HCT116 (cell line): Measurements from ENCODE around the gene PFDN5. TPM values are rescaled to one million over a fixed set of nuclear protein-coding genes. Genes with fewer than 3 reads are reported as not detected.

Experiments used
- ATAC-seq: fragments of 200-7000 bp; cut with Tn5 transposase; 2 replicates; pipeline ENCODE4 v1.9.1; 2020; ENCODE audit warnings: mild to moderate bottlenecking, moderate library complexity
- BruUV-seq: library from RNA; stranded (reverse); fragments of 400-500 nt; replicated peaks from 2 replicates; lab custom pipeline; 2021; lab: Mats Ljungman, UMichigan
- CTCF ChIA-PET: fragments of 300-600 bp; sonication (Branson Sonifier 250); formaldehyde crosslinking; loops from one replicate; lab custom pipeline; 2021; ENCODE audit warnings: antibody characterized with exemption; lab: Charles Lee
- POLR2A ChIA-PET: fragments of 300-600, 350-600 bp; sonication (Branson Sonifier 250); formaldehyde crosslinking; loops from one replicate; lab custom pipeline; 2021; ENCODE audit warnings: antibody characterized with exemption; lab: Charles Lee
- RAD21 ChIA-PET, 2 experiments: fragments of 300-600 bp; sonication (Branson Sonifier 250); formaldehyde crosslinking; loops; one replicate each; lab custom pipeline; 2023; ENCODE audit warnings: low total read pairs in 2 of 2; ENCODE audit not compliant: uncharacterized antibody in 2 of 2, unreplicated experiment in 2 of 2, low non-redundant PET in 1 of 2; lab: Charles Lee
- DNase-seq: peaks from one replicate; pipeline ENCODE4 v3.0.0-alpha.2; 2010; ENCODE audit warnings: low read depth, low spot score
- H2AFZ ChIP-seq: fragments of 200-600 bp; shearing (Covaris generic), sonication (generic); 2 replicates; pipeline ENCODE4 v1.6.1; 2017; ENCODE audit warnings: low read depth, mixed run types, mixed read lengths, antibody characterized with exemption, low read length; ENCODE audit not compliant: poor library complexity, severe bottlenecking
- H3K27ac ChIP-seq: 2 replicates; pipeline ENCODE4 v1.5.1; 2012; ENCODE audit warnings: low read depth, low read length
- H3K27me3 ChIP-seq: fragments of 200-600 bp; sonication (generic); 2 replicates; pipeline ENCODE4 v1.6.1; 2016; ENCODE audit warnings: mixed run types, low read length, mixed read lengths; ENCODE audit not compliant: insufficient read depth
- H3K36me3 ChIP-seq, 2 experiments: fragments of 200-500 bp in 1 of 2; fragments of 200-600 bp in 1 of 2; sonication (Bioruptor generic) in 1 of 2; sonication (generic) in 1 of 2; 2 replicates each; pipeline versions ENCODE4 v1.5.1 to v1.6.1; 2014 to 2016; ENCODE audit warnings: low read length in 2 of 2, inconsistent platforms in 1 of 2, mixed read lengths in 1 of 2, mixed run types in 1 of 2; ENCODE audit not compliant: insufficient read depth in 2 of 2, control insufficient read depth in 1 of 2
- H3K4me1 ChIP-seq, 2 experiments: fragments of 200-600 bp in 1 of 2; sonication (generic) in 1 of 2; 2 replicates each; pipeline versions ENCODE4 v1.5.1 to v1.6.1; 2012 to 2017; ENCODE audit warnings: low read length in 2 of 2, inconsistent platforms in 1 of 2, mild to moderate bottlenecking in 1 of 2, mixed read lengths in 1 of 2, mixed run types in 1 of 2, moderate library complexity in 1 of 2; ENCODE audit not compliant: insufficient read depth in 2 of 2, control insufficient read depth in 1 of 2
- H3K4me2 ChIP-seq: fragments of 200-600 bp; sonication (generic); 2 replicates; pipeline ENCODE4 v1.6.1; 2017; ENCODE audit warnings: mixed run types, low read length, mixed read lengths
- H3K4me3 ChIP-seq, 2 experiments: fragments of 200-600 bp in 1 of 2; sonication (generic) in 1 of 2; replicated peaks in 1 of 2; 2 replicates each; pipeline ENCODE4 v1.5.1; 2011 to 2016; ENCODE audit warnings: low read length in 2 of 2, control low read depth in 1 of 2, low read depth in 1 of 2, mild to moderate bottlenecking in 1 of 2, mixed read lengths in 1 of 2, mixed run types in 1 of 2
- H3K79me2 ChIP-seq: fragments of 200-600 bp; sonication (generic); 2 replicates; pipeline ENCODE4 v1.6.1; 2017; ENCODE audit warnings: mild to moderate bottlenecking, mixed run types, low read length, moderate library complexity, mixed read lengths; ENCODE audit not compliant: insufficient read depth
- H3K9ac ChIP-seq: fragments of 200-600 bp; sonication (generic); 2 replicates; pipeline ENCODE4 v1.6.1; 2016; ENCODE audit warnings: low read length, mixed read lengths
- H3K9me2 ChIP-seq: fragments of 200-600 bp; sonication (generic), shearing (Covaris generic); 2 replicates; pipeline ENCODE4 v1.6.1; 2017; ENCODE audit warnings: mixed run types, mild to moderate bottlenecking, moderate library complexity; ENCODE audit not compliant: insufficient read depth
- H3K9me3 ChIP-seq, 2 experiments: fragments of 200-500 bp in 1 of 2; fragments of 200-600 bp in 1 of 2; sonication (Bioruptor generic) in 1 of 2; sonication (generic) in 1 of 2; 2 replicates each; pipeline ENCODE4 v1.6.1; 2014 to 2017; ENCODE audit warnings: low read length in 2 of 2, mixed read lengths in 2 of 2, inconsistent platforms in 1 of 2, low read depth in 1 of 2, mild to moderate bottlenecking in 1 of 2, mixed run types in 1 of 2, moderate library complexity in 1 of 2; ENCODE audit not compliant: control insufficient read depth in 1 of 2, insufficient read depth in 1 of 2
- H4K20me1 ChIP-seq: fragments of 200-600 bp; sonication (generic), shearing (Covaris generic); 2 replicates; pipeline ENCODE4 v1.6.1; 2017; ENCODE audit warnings: mixed run types, mild to moderate bottlenecking, moderate library complexity; ENCODE audit not compliant: insufficient read depth
- ATF3 ChIP-seq: IDR thresholded peaks from 2 replicates; pipeline ENCODE4 v1.6.1; 2012
- CBX3 ChIP-seq: IDR thresholded peaks from 2 replicates; pipeline ENCODE4 v1.6.1; 2012; ENCODE audit warnings: low read depth
- CEBPB ChIP-seq: IDR thresholded peaks from 2 replicates; pipeline ENCODE4 v1.6.1; 2012; ENCODE audit warnings: low read depth
- ELF1 ChIP-seq: IDR thresholded peaks from 2 replicates; pipeline ENCODE4 v1.6.1; 2012; ENCODE audit warnings: low read depth, borderline replicate concordance
- EZH2 ChIP-seq: fragments of 200-600 bp; sonication (generic); IDR thresholded peaks from 2 replicates; pipeline ENCODE4 v1.6.1; 2017; ENCODE audit warnings: antibody characterized with exemption, mixed run types
- EZH2phosphoT487 ChIP-seq: fragments of 200-600 bp; IDR thresholded peaks from 2 replicates; pipeline ENCODE4 v1.6.1; 2018; ENCODE audit warnings: antibody characterized with exemption, borderline replicate concordance
- FOSL1 ChIP-seq: IDR thresholded peaks from 2 replicates; pipeline ENCODE4 v1.6.1; 2012; ENCODE audit warnings: low read depth
- POLR2A ChIP-seq: IDR thresholded peaks from 2 replicates; pipeline ENCODE4 v1.7.0; 2011; ENCODE audit warnings: borderline replicate concordance; ENCODE audit not compliant: insufficient read depth, insufficient read length; ENCODE audit errors: extremely low read depth
- REST ChIP-seq: IDR thresholded peaks from 2 replicates; pipeline ENCODE4 v1.6.1; 2012; ENCODE audit warnings: low read depth
- SIN3A ChIP-seq: IDR thresholded peaks from 2 replicates; pipeline ENCODE4 v1.6.1; 2012; ENCODE audit warnings: low read depth
- SP1 ChIP-seq: IDR thresholded peaks from 2 replicates; pipeline ENCODE4 v1.6.1; 2012; ENCODE audit warnings: low read depth
- SRF ChIP-seq: IDR thresholded peaks from 2 replicates; pipeline ENCODE4 v1.6.1; 2012; ENCODE audit warnings: low read depth
- ZFX ChIP-seq: fragments of 450-650 bp; IDR thresholded peaks from 2 replicates; pipeline ENCODE4 v1.6.1; 2017
- ZNF274 ChIP-seq: fragments of 200-500 bp; sonication (Bioruptor generic); IDR thresholded peaks from 2 replicates; pipeline ENCODE4 v1.6.1; 2014; ENCODE audit warnings: mild to moderate bottlenecking, low read depth, low read length, inconsistent platforms
- intact Hi-C: fragments of 100-400 bp; cut with micrococcal nuclease; formaldehyde crosslinking; loops from 2 replicates; pipeline ENCODE4 v1.10.0; 2022
- total RNA-seq: library from RNA; stranded (reverse); gene quantifications from one replicate; pipeline ENCODE4 v1.2.1, GENCODE V29; 2021; ENCODE audit not compliant: unreplicated experiment

The PFDN5 gene
- total RNA-seq, 1 experiment from 2014 or later = 318 TPM

- ATAC-seq = no peak
- Histone ChIP-seq H2AFZ (no peak overlapping the region), H3K79me2 (no peaks in the 10 kb centered on the region)
- TF ChIP-seq ZNF274 (no peak), SP1 (no peak), ATF3 (no peak), CBX3 (no peak), FOSL1 (no peak), ELF1 (no peak), EZH2phosphoT487 (no peak), SRF (no peak), REST (no peak), ZFX (no peak), SIN3A (no peak), POLR2A (no peak), EZH2 (no peak), CEBPB (no peak)
- TF ChIP-seq, all 23 proteins: peak for 0
- CTCF ChIA-PET = interaction anchor here (1.0 kb wide), 1 partner anchor 25 kb away, joined by 4 read pairs; the partner anchor contains the start of gene AAAS
- DNase-seq = no peak
- no peak overlapping the region for H3K9ac ChIP-seq
- intact Hi-C loops = no loop called here
- H3K9me3 ChIP-seq = no peaks in the 10 kb centered on the region
- peaks cover 11 to 21% of the 10 kb centered on the region in 2 experiments; a peak in 3 of 4 replicates for H3K4me1 ChIP-seq
- H4K20me1 ChIP-seq = no peaks in the 10 kb centered on the region
- no peaks in the 10 kb centered on the region for H3K27me3 ChIP-seq
- RAD21 ChIA-PET = no interaction called here
- H3K9me2 ChIP-seq = no peaks in the 10 kb centered on the region
- H3K36me3 ChIP-seq = no peaks in the 10 kb centered on the region
- POLR2A ChIA-PET = interaction anchor here (1.3 kb wide), 1 partner anchor 15 kb away, joined by 3 read pairs; no protein-coding TSS in a partner anchor
- H3K4me2 ChIP-seq = no peak overlapping the region
- no peak overlapping the region for H3K4me3 ChIP-seq
- BruUV-seq = no TSS peak
- H3K27ac ChIP-seq = no peak overlapping the region
Observed at GRCh38 chr12:53346491-53346890, 51.1 kb downstream of the PFDN5 start.
